LNCAP (cell line): ENCODE results near the gene DNAAF1.

Experiments used
- TF ChIP-seq, protein P1 (sequence below): fragments of 450-650 bp; IDR thresholded peaks from 2 replicates; pipeline ENCODE4 v1.5.1; 2017; ENCODE audit warnings: mild to moderate bottlenecking

The DNAAF1 gene

DNA sequence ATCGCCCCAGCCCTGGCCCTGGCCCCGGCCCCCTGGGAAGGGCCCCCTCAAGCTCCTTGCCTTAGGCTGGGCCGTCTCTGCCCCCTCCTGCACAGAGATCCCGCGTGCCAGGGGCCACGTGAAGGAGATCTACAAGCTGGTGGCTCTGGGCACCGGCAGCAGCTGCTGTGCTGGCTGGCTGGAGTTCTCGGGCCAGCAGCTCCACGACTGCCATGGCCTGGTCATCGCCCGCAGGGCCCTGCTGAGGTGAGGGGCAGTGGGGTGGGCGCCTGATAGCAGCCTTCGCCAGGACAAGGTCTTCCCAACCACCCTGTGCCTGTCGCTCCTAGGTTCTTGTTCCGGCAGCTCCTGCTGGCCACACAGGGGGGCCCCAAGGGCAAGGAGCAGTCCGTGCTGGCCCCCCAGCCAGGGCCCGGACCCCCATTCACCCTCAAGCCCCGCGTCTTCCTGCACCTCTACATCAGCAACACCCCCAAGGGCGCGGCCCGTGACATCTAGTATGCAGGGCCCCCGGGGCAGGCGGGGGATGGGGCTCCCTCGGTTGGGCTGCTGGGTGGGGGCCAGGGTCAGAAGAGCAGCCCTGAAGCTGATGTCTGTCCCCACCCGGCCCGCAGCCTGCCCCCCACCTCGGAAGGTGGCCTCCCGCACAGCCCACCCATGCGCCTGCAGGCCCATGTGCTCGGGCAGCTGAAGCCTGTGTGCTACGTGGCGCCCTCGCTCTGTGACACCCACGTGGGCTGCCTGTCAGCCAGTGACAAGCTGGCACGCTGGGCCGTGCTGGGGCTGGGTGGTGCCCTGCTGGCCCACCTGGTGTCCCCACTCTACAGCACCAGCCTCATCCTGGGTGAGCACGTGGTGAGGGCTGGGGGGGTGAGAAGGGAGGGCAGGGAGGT is 50.3 kb downstream of the DNAAF1 start:
- TF ChIP-seq, protein P1, sequence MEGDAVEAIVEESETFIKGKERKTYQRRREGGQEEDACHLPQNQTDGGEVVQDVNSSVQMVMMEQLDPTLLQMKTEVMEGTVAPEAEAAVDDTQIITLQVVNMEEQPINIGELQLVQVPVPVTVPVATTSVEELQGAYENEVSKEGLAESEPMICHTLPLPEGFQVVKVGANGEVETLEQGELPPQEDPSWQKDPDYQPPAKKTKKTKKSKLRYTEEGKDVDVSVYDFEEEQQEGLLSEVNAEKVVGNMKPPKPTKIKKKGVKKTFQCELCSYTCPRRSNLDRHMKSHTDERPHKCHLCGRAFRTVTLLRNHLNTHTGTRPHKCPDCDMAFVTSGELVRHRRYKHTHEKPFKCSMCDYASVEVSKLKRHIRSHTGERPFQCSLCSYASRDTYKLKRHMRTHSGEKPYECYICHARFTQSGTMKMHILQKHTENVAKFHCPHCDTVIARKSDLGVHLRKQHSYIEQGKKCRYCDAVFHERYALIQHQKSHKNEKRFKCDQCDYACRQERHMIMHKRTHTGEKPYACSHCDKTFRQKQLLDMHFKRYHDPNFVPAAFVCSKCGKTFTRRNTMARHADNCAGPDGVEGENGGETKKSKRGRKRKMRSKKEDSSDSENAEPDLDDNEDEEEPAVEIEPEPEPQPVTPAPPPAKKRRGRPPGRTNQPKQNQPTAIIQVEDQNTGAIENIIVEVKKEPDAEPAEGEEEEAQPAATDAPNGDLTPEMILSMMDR, result no peak

DNA sequence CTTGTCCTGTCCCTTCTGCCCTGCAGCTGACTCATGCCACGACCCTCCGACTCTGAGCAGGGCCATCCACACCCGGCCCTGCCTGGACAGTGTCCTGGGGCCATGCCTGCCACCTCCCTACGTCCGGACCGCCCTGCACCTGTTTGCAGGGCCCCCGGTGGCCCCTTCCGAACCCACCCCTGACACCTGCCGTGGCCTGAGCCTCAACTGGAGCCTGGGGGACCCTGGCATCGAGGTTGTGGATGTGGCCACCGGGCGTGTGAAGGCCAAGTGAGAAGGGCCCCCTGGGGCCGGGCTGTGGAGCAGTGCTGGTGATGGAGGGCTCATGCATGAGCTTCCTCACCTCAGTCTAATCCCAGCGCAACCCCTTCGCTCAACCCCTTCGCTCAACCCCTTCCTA is 51.0 kb downstream of the DNAAF1 start:
- TF ChIP-seq, protein P1, result no peak

DNA sequence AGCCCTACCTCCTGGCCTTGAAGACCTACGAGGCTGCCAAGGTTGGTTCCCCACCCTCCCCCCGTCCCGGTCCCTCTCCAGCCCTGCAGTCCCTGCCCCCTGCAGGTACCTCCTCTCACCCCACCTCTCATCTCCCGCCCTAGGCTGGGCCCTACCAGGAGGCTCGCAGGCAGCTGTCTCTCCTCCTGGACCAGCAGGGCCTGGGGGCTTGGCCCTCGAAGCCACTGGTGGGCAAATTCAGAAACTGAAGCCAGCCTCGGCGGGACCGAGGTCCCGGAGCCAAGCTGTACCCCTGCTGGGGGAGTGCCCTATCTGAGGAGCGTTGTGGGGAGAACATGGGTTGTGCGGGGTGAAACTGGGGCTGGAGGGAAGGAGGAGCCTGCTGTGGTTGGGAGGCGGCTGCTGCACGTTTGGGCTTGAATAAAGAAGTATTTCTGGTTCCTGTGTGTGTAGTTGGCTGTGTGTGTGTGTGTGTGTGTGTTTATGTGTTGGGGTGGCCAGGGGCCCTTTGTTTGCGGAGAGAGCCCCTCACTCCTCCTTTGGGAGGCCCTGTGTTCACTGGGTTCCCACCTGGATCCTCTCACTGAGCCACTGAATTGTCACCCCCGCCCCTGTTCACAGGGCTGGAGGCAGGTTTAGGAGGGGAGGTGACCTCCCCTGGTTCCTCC is 51.8 kb downstream of the DNAAF1 start:
- TF ChIP-seq, protein P1, result no peak

DNA sequence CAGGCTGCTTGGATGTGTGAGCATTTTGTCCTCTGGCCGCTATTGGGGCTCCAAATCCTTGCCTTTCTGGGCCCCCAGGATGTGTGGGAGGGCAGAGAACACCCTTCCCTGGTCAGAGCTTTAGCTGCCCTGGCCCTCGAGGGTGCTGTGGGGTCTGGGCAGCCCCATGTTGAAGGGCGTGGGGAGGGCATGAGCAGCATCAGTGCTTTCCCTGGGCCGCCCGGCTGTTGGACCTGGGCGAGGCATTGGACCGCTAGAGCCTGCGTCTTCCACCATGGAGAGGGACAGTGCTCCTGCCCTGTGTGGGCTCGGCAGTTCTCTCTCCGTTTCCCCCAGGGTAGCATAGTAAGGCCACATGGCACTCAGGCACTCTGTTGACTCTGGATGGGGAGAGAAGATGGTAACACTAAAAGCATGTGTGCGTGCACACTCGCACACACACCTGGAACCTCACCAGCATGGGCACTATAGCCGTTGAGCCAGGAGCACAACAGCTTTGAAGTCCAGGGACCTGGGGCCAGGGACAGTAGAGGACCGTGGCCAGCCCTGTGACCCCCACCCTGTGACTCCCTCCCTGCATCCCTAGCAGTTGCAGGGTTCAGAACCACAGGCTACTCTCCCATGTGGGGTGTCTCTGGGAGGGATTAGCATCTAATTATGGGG is 52.5 kb downstream of the DNAAF1 start:
- TF ChIP-seq, protein P1, result no peak

DNA sequence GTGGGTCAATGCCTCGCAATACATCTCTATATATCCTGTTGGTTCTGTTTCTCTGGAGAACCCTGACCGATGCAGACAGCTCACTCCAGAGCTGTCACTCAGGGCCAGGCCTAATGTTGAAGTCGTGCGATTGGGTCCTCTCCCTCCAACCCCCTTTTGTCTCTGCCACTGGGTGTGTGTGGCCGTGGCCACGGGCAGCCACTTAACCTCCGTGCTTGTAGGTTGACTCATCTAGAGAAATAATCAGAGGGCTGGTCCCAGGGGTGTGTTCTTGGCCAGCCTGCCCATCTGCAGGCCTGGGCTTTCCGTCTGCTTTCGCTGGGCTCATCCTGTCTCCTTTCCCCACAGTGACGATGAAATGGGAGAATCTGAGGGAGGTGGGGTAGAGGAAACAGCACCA is 53.3 kb downstream of the DNAAF1 start:
- TF ChIP-seq, protein P1, result no peak

DNA sequence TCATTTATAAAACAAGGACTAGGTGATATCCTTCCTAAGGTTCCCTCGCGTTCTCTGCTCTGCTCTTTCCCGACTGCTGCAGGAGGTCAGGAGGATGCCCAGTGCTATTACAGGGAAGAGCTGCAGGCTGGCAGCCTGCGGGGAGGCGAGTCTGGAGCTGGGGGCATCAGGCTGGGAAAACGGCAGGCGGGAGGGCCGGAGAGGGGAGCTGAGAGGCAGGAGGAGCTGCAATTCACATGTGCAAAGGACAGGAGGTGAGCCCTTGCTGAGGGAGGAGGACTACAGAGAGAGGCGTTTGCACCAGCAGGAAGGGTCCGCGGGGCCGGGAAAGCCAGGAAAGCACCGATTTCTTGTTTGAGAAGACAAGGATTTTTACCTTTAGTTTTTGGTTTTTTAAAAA is 54.0 kb downstream of the DNAAF1 start:
- TF ChIP-seq, protein P1, result no peak

DNA sequence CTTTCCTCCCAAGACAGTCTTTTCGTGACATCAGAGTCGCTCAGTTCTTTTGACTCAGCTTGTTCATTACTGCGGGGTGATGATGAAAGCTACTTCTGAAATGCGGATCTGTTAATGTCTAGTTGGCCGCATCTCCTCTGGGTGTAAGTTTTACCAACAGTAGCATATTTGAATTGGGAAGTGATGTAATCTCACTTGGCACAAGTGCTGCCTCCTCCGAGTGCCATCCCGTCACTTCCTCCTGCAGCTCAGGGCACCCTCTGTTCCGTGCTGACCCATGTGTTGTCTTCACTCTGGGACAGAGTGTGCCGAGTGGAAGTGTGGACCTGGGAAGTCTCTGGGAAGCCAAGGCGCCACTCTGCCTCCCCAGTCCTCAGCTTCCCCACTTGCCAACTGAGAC is 54.8 kb downstream of the DNAAF1 start:
- TF ChIP-seq, protein P1, result no peak
